GM13976 (cell line): Measurements from ENCODE around the gene SRRD.

Source experiments
- DNase-seq: peaks from one replicate; pipeline ENCODE4 v3.0.0; 2012; ENCODE audit warnings: low spot score
- in situ Hi-C: fragments of 300-500 bp; cut with MboI; formaldehyde crosslinking; loops from one replicate; pipeline ENCODE4 v1.12.0; 2022; ENCODE audit warnings: low sequenced_read_pairs, mixed read lengths, inconsistent platforms; ENCODE audit not compliant: unreplicated experiment
- TF ChIP-seq, protein P1 (sequence below): IDR thresholded peaks from 2 replicates; pipeline ENCODE4 v1.5.1; 2012; ENCODE audit warnings: borderline replicate concordance, mild to moderate bottlenecking; ENCODE audit not compliant: insufficient read depth; ENCODE audit errors: extremely low read depth, missing control alignments, control extremely low read depth

The SRRD gene

DNA sequence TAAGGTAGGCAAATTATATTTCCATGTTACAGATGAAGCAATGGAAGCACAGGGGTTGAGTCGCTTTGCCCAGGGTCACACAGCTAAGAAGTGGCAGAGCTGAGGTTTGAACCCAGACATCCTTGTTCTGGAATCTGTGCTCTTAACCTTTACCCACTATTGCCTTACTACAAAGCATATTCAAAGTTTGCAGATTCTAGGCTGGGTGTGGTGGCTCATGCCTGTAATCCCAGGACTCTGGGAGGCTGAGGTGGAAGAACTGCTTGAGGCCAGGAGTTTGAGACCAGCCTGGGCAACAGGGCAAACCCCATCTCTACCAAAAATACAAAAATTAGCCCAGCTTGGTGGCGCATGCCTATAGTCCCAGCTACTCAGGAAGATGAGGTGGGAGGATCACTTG lies 56.4 kb downstream of the SRRD start:
- no peak for DNase-seq
- TF ChIP-seq, protein P1, sequence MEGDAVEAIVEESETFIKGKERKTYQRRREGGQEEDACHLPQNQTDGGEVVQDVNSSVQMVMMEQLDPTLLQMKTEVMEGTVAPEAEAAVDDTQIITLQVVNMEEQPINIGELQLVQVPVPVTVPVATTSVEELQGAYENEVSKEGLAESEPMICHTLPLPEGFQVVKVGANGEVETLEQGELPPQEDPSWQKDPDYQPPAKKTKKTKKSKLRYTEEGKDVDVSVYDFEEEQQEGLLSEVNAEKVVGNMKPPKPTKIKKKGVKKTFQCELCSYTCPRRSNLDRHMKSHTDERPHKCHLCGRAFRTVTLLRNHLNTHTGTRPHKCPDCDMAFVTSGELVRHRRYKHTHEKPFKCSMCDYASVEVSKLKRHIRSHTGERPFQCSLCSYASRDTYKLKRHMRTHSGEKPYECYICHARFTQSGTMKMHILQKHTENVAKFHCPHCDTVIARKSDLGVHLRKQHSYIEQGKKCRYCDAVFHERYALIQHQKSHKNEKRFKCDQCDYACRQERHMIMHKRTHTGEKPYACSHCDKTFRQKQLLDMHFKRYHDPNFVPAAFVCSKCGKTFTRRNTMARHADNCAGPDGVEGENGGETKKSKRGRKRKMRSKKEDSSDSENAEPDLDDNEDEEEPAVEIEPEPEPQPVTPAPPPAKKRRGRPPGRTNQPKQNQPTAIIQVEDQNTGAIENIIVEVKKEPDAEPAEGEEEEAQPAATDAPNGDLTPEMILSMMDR: no peak

DNA sequence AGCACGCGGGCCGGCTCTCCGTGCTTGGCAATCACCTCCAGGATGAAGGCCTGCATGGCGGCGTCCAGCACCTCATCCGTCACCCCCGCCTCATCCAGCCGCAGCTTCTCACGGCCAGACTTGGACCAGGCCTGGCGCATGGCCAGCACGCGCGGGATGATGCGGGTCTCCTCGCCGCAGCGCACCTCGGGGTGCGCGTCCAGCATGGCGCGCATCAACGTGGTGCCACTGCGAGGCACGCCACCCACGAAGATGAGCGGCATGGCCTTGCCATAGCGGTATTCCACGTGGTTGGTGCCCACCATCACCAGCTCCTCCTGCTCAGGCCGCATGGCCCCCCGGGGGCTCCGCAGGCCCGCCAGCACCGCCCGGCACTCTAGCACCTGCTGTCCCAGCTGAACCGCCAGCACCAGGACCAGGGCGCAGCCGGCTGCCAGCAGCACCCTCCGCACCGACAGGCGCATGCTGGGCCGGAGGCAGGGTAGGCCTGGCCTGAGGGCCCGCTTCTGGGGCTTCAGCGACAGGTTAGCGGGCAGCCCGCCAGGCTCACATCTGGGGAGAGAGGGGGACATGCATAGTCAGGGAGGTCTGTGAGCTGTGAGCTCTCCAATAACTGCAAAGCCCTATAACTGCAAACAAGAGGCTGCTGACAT lies 57.6 kb downstream of the SRRD start:
- TF ChIP-seq, protein P1: no peak
- DNase-seq: no peak
- in situ Hi-C loops: no loop called here

More for the DNA sequence above, 56.4 kb downstream of the SRRD start:
- in situ Hi-C loops: no loop called here

DNA sequence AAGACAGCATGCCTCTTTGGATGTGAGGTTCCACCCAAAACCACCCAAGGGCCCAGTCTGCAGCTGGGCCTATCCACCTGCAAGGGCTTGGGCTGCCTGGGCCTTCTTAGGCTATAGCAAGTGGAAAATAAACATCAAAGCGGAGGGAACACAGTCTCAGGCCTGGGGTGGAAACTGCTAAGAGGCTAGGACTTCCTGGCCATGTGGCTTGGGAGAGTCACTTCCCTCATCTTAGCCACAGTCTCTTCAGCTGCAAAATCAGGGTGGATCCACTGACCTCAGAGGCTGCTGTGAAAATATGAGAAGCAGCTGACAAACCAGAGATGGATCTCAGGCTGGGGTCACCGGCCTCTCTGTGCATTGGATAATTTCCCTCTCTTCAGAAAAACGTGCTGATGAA lies 59.2 kb downstream of the SRRD start:
- TF ChIP-seq, protein P1: no peak
- in situ Hi-C loops: no loop called here
- DNase-seq: no peak
